ENCODE results near the gene NCSTN. TPM values are rescaled to one million over a fixed set of nuclear protein-coding genes. Genes with fewer than 3 reads are reported as not detected.

NCSTN gene
- total RNA-seq, 1 experiment from 2014 or later = 93.7 TPM

DNA sequence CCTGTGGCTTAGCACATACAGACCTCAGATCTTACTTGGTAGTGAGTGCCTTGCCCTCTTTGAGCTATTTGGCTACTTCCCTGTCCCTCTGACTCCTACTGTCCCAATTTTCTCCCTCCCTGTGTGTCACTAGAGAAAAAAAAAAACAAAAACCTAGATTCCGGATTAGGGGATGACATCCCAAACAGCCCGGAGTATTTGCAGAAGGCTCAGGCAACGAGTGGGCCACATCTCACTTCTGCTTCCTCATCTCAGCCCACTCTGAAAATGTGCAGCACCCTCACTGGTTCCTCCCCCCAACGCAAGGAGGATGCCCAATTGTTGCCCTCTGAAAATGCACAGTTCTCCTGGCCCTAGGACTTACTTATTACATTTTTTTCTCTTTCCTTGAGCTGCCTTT, 28.6 kb downstream of the NCSTN start:
- Histone ChIP-seq H3K4me1 (ENCODE audit: control insufficient read depth, insufficient read depth, low read length) (no peaks in the 10 kb centered on the region), H3K36me3 (ENCODE audit: control insufficient read depth, insufficient read depth, low read length) (no peaks in the 10 kb centered on the region), H3K9me3 (ENCODE audit: control insufficient read depth, insufficient read depth, low read depth, low read length) (no peaks in the 10 kb centered on the region), H3K27ac (ENCODE audit: low read length) (no peak overlapping the region), H3K27me3 (ENCODE audit: control insufficient read depth, insufficient read depth, low read length) (no peaks in the 10 kb centered on the region), H3K4me3 (ENCODE audit: low read depth in 2 of 2, low read length in 2 of 2) (no peak overlapping the region)
- no peak for ATAC-seq
- no peak for DNase-seq (ENCODE audit: low read depth, low spot score)
- intact Hi-C loops (cut with micrococcal nuclease; ENCODE audit: unreplicated experiment) = no loop called here
- BruUV-seq (replicated peaks) = no TSS peak
- in situ Hi-C loops (cut with HindIII; ENCODE audit: low pct_unique_long_range_greater_than_20kb, low sequenced_read_pairs) = no loop called here
- POLR2A ChIA-PET = no interaction called here
- CTCF ChIA-PET = interaction anchor here (0.5 kb wide), 1 partner anchor 80 kb away, joined by 3 read pairs; no protein-coding TSS in a partner anchor
- TF ChIP-seq, protein P1, sequence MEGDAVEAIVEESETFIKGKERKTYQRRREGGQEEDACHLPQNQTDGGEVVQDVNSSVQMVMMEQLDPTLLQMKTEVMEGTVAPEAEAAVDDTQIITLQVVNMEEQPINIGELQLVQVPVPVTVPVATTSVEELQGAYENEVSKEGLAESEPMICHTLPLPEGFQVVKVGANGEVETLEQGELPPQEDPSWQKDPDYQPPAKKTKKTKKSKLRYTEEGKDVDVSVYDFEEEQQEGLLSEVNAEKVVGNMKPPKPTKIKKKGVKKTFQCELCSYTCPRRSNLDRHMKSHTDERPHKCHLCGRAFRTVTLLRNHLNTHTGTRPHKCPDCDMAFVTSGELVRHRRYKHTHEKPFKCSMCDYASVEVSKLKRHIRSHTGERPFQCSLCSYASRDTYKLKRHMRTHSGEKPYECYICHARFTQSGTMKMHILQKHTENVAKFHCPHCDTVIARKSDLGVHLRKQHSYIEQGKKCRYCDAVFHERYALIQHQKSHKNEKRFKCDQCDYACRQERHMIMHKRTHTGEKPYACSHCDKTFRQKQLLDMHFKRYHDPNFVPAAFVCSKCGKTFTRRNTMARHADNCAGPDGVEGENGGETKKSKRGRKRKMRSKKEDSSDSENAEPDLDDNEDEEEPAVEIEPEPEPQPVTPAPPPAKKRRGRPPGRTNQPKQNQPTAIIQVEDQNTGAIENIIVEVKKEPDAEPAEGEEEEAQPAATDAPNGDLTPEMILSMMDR (IDR thresholded peaks at IDR 0.05) = no peak
- TF ChIP-seq TCF7L2 (IDR thresholded peaks at IDR 0.05; ENCODE audit: low read depth, low read length) (no peak), SIN3A (IDR thresholded peaks at IDR 0.05; ENCODE audit: borderline replicate concordance, insufficient read depth, low read depth, low read length) (no peak), POLR2AphosphoS5 (IDR thresholded peaks at IDR 0.05; ENCODE audit: low read depth, low read length) (no peak)
- TF ChIP-seq, protein P2, sequence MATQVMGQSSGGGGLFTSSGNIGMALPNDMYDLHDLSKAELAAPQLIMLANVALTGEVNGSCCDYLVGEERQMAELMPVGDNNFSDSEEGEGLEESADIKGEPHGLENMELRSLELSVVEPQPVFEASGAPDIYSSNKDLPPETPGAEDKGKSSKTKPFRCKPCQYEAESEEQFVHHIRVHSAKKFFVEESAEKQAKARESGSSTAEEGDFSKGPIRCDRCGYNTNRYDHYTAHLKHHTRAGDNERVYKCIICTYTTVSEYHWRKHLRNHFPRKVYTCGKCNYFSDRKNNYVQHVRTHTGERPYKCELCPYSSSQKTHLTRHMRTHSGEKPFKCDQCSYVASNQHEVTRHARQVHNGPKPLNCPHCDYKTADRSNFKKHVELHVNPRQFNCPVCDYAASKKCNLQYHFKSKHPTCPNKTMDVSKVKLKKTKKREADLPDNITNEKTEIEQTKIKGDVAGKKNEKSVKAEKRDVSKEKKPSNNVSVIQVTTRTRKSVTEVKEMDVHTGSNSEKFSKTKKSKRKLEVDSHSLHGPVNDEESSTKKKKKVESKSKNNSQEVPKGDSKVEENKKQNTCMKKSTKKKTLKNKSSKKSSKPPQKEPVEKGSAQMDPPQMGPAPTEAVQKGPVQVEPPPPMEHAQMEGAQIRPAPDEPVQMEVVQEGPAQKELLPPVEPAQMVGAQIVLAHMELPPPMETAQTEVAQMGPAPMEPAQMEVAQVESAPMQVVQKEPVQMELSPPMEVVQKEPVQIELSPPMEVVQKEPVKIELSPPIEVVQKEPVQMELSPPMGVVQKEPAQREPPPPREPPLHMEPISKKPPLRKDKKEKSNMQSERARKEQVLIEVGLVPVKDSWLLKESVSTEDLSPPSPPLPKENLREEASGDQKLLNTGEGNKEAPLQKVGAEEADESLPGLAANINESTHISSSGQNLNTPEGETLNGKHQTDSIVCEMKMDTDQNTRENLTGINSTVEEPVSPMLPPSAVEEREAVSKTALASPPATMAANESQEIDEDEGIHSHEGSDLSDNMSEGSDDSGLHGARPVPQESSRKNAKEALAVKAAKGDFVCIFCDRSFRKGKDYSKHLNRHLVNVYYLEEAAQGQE (IDR thresholded peaks at IDR 0.05; ENCODE audit: insufficient read depth in 1 of 2, low read depth in 2 of 2, low read length in 1 of 2) = no peak

DNA sequence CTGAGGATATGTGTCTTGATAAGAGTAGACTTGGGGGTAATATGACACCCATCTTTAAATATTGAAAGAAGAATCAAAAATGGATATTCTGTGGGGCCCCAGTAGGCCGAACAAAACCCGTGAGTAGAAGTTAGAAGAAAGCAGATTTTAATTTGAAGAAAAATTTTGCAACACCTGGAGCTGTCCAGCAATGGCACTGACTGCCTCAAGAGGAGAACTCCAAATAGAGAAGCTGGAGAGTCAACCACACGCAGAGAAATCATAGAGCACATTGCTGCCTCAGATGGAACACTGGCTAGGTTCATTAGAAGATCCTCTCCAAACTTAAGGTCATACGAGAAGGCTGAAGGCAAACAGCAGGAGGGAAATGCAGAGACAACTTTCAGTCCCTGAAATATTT, 30.5 kb downstream of the NCSTN start:
- Histone ChIP-seq H3K36me3 (ENCODE audit: control insufficient read depth, insufficient read depth, low read length) (no peaks in the 10 kb centered on the region), H3K27ac (ENCODE audit: low read length) (no peak overlapping the region), H3K9me3 (ENCODE audit: control insufficient read depth, insufficient read depth, low read depth, low read length) (no peaks in the 10 kb centered on the region), H3K4me3 (ENCODE audit: low read depth in 2 of 2, low read length in 2 of 2) (no peak overlapping the region), H3K4me1 (ENCODE audit: control insufficient read depth, insufficient read depth, low read length) (no peaks in the 10 kb centered on the region), H3K27me3 (ENCODE audit: control insufficient read depth, insufficient read depth, low read length) (no peaks in the 10 kb centered on the region)
- intact Hi-C loops (cut with micrococcal nuclease; ENCODE audit: unreplicated experiment) = no loop called here
- ChIA-PET POLR2A (no interaction called here), CTCF (interaction anchor here (1.1 kb wide), 1 partner anchor 19 kb away, joined by 4 read pairs; no protein-coding TSS in a partner anchor)
- ATAC-seq (no peak), DNase-seq (ENCODE audit: low read depth, low spot score) (no peak)
- BruUV-seq (replicated peaks) = no TSS peak
- in situ Hi-C loops (cut with HindIII; ENCODE audit: low pct_unique_long_range_greater_than_20kb, low sequenced_read_pairs) = no loop called here
- TF ChIP-seq SIN3A (IDR thresholded peaks at IDR 0.05; ENCODE audit: borderline replicate concordance, insufficient read depth, low read depth, low read length) (no peak), TCF7L2 (IDR thresholded peaks at IDR 0.05; ENCODE audit: low read depth, low read length) (no peak), POLR2AphosphoS5 (IDR thresholded peaks at IDR 0.05; ENCODE audit: low read depth, low read length) (no peak)
- TF ChIP-seq, protein P1 (IDR thresholded peaks at IDR 0.05) = no peak
- TF ChIP-seq, protein P2 (IDR thresholded peaks at IDR 0.05; ENCODE audit: insufficient read depth in 1 of 2, low read depth in 2 of 2, low read length in 1 of 2) = peak in 1 of 2 experiments; percentile 65; a peak in 2 of 4 replicates

Data from Panc1 (cell line).